Astrocyte (in vitro differentiated cells and primary cell): ENCODE data around the gene AFG1L. TPM values are rescaled to one million over a fixed set of nuclear protein-coding genes. Genes with fewer than 3 reads are reported as not detected.

Experiments
- DNase-seq: peaks from one replicate; pipeline ENCODE4 v3.0.0-alpha.2; 2010; ENCODE audit warnings: low read depth
- FAIRE-seq: peaks from 2 replicates; lab custom pipeline; 2011; peaks lifted over from hg19 to GRCh38; lab: Jason Lieb, UNC
- H2AFZ ChIP-seq: 2 replicates; pipeline ENCODE4 v1.6.0; 2012; ENCODE audit warnings: low read depth, low read length, inconsistent platforms
- H3K27ac ChIP-seq: 2 replicates; pipeline ENCODE4 v1.5.1; 2011; ENCODE audit warnings: low read depth, low read length, inconsistent platforms
- H3K27me3 ChIP-seq: 2 replicates; pipeline ENCODE4 v1.6.0; 2011; ENCODE audit warnings: low read length, inconsistent platforms; ENCODE audit not compliant: insufficient read depth
- H3K36me3 ChIP-seq: 2 replicates; pipeline ENCODE4 v1.5.1; 2011; ENCODE audit warnings: low read length, inconsistent platforms; ENCODE audit not compliant: insufficient read depth
- H3K4me1 ChIP-seq: 2 replicates; pipeline ENCODE4 v1.5.1; 2011; ENCODE audit warnings: low read length, inconsistent platforms; ENCODE audit not compliant: insufficient read depth
- H3K4me2 ChIP-seq: 2 replicates; pipeline ENCODE4 v1.6.0; 2012; ENCODE audit warnings: low read length, inconsistent platforms
- H3K4me3 ChIP-seq: 2 replicates; pipeline ENCODE4 v1.5.1; 2011; ENCODE audit warnings: low read depth, mild to moderate bottlenecking, low read length, inconsistent platforms; ENCODE audit not compliant: insufficient read depth
- H3K79me2 ChIP-seq: 2 replicates; pipeline ENCODE4 v1.6.0; 2012; ENCODE audit warnings: mild to moderate bottlenecking, low read length, inconsistent platforms; ENCODE audit not compliant: insufficient read depth
- H3K9ac ChIP-seq: 2 replicates; pipeline ENCODE4 v1.6.0; 2012; ENCODE audit warnings: mild to moderate bottlenecking, low read length, inconsistent platforms
- H3K9me3 ChIP-seq: 2 replicates; pipeline ENCODE4 v1.5.1; 2012; ENCODE audit warnings: low read depth, mild to moderate bottlenecking, low read length, inconsistent platforms; ENCODE audit not compliant: insufficient read depth
- H4K20me1 ChIP-seq: 2 replicates; pipeline ENCODE4 v1.6.0; 2012; ENCODE audit warnings: low read length, inconsistent platforms; ENCODE audit not compliant: insufficient read depth
- H3K27ac Mint-ChIP-seq: one replicate; pipeline ENCODE4 v1.8.0; 2021; ENCODE audit warnings: mild to moderate bottlenecking, mixed read lengths; ENCODE audit not compliant: unreplicated experiment
- H3K27me3 Mint-ChIP-seq: one replicate; pipeline ENCODE4 v1.8.0; 2021; ENCODE audit warnings: low read depth, mixed read lengths; ENCODE audit not compliant: unreplicated experiment
- H3K36me3 Mint-ChIP-seq: one replicate; pipeline ENCODE4 v1.8.0; 2021; ENCODE audit warnings: low read depth, mixed read lengths; ENCODE audit not compliant: unreplicated experiment
- H3K4me1 Mint-ChIP-seq: one replicate; pipeline ENCODE4 v1.8.0; 2021; ENCODE audit warnings: low read depth, mixed read lengths; ENCODE audit not compliant: unreplicated experiment
- H3K4me3 Mint-ChIP-seq: one replicate; pipeline ENCODE4 v1.8.0; 2021; ENCODE audit warnings: mild to moderate bottlenecking, moderate library complexity, mixed read lengths; ENCODE audit not compliant: unreplicated experiment
- H3K9me3 Mint-ChIP-seq: one replicate; pipeline ENCODE4 v1.8.0; 2021; ENCODE audit warnings: mild to moderate bottlenecking, mixed read lengths; ENCODE audit not compliant: unreplicated experiment
- EZH2 ChIP-seq: IDR thresholded peaks from 2 replicates; pipeline ENCODE4 v1.6.1; 2012; ENCODE audit warnings: mild to moderate bottlenecking, low read length, inconsistent platforms; ENCODE audit not compliant: insufficient read depth
- total RNA-seq: library from RNA; stranded (reverse); gene quantifications from 2 replicates; pipeline ENCODE4 v1.2.1, GENCODE V29; 2021
- TF ChIP-seq, protein P1 (sequence below): IDR thresholded peaks from 2 replicates; pipeline ENCODE4 v1.5.1; 2011; ENCODE audit warnings: low read depth, mild to moderate bottlenecking, inconsistent platforms, low read length, moderate library complexity; ENCODE audit not compliant: insufficient read depth

Gene AFG1L
- total RNA-seq, 1 donor from 2014 or later: 7.9 TPM

DNA sequence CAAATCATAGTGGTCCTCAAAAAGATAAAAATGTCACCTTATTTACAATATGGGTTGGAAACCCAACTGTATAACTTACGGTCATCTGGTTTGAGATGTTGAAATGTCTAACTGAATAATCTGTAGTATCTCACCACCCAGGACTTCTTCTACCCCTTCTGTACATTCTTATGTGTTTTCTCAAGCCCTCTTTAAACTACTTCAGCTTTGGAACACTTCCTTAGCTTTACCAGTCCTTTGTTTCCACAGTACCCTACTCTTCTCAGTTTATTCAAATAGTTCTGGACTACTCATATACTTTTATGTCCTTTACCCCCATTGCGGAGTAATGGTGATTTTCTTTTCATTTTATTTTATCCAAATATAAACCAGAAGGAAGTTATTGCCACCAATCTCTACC lies 137.3 kb downstream of the AFG1L start:
- no peaks in the 10 kb centered on the region for H3K9me3 ChIP-seq
- no peaks in the 10 kb centered on the region for H3K4me1 Mint-ChIP-seq
- no peak for FAIRE-seq

GRCh38 chr6:108432792-108433191 lies 137.9 kb downstream of the AFG1L start:
- Mint-ChIP-seq H3K27me3 (peaks cover 2% of the 10 kb centered on the region), H3K4me3 (no peak overlapping the region), H3K9me3 (no peaks in the 10 kb centered on the region), H3K36me3 (peaks cover 2% of the 10 kb centered on the region), H3K27ac (no peak overlapping the region), H3K4me1 (peaks cover 3% of the 10 kb centered on the region)
- H3K4me3 ChIP-seq: no peak overlapping the region
- no peak for TF ChIP-seq EZH2
- TF ChIP-seq, protein P1, sequence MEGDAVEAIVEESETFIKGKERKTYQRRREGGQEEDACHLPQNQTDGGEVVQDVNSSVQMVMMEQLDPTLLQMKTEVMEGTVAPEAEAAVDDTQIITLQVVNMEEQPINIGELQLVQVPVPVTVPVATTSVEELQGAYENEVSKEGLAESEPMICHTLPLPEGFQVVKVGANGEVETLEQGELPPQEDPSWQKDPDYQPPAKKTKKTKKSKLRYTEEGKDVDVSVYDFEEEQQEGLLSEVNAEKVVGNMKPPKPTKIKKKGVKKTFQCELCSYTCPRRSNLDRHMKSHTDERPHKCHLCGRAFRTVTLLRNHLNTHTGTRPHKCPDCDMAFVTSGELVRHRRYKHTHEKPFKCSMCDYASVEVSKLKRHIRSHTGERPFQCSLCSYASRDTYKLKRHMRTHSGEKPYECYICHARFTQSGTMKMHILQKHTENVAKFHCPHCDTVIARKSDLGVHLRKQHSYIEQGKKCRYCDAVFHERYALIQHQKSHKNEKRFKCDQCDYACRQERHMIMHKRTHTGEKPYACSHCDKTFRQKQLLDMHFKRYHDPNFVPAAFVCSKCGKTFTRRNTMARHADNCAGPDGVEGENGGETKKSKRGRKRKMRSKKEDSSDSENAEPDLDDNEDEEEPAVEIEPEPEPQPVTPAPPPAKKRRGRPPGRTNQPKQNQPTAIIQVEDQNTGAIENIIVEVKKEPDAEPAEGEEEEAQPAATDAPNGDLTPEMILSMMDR: no peak
- no peaks in the 10 kb centered on the region for H3K27me3 ChIP-seq
- H3K4me1 ChIP-seq: no peaks in the 10 kb centered on the region
- no peak for DNase-seq
- no peak overlapping the region for H3K27ac ChIP-seq
- H3K4me2 ChIP-seq: no peak overlapping the region
- H3K9me3 ChIP-seq: no peaks in the 10 kb centered on the region
- H2AFZ ChIP-seq: no peak overlapping the region
- FAIRE-seq: no peak
- no peaks in the 10 kb centered on the region for H4K20me1 ChIP-seq
- no peaks in the 10 kb centered on the region for H3K36me3 ChIP-seq
- no peaks in the 10 kb centered on the region for H3K79me2 ChIP-seq
- H3K9ac ChIP-seq: no peak overlapping the region

More for the DNA sequence above, 137.3 kb downstream of the AFG1L start:
- H3K27ac Mint-ChIP-seq: no peak overlapping the region
- H3K36me3 ChIP-seq: no peaks in the 10 kb centered on the region
- TF ChIP-seq, protein P1: no peak
- no peak for TF ChIP-seq EZH2
- DNase-seq: no peak
- no peaks in the 10 kb centered on the region for H3K79me2 ChIP-seq
- H3K4me3 ChIP-seq: no peak overlapping the region
- H4K20me1 ChIP-seq: no peaks in the 10 kb centered on the region
- H3K4me3 Mint-ChIP-seq: no peak overlapping the region
- peaks cover 2% of the 10 kb centered on the region for H3K27me3 Mint-ChIP-seq
- no peak overlapping the region for H3K27ac ChIP-seq
- H3K9me3 Mint-ChIP-seq: no peaks in the 10 kb centered on the region
- no peak overlapping the region for H3K4me2 ChIP-seq
- peaks cover 2% of the 10 kb centered on the region for H3K36me3 Mint-ChIP-seq
- H3K9ac ChIP-seq: no peak overlapping the region
- no peaks in the 10 kb centered on the region for H3K27me3 ChIP-seq
- H3K4me1 ChIP-seq: no peaks in the 10 kb centered on the region
- H2AFZ ChIP-seq: no peak overlapping the region

DNA sequence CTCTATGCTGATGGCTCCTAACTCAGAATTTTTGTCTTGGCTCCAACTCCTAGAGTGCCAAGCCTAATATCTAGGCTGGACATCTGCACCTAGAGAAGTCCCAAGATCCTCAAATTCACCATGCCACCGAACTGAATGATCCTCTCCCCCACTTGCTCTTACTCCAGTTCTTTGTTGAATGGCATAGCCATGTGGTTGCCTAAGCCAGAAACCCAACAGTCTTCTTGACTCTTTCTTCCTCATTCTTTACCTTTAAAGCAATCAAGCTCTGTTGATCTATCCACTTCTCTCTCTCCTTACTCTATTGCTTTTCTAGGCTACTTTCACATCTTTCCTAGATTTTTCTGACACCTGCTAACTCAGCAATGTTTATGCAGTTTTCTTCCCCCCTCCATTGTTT lies 139.4 kb downstream of the AFG1L start:
- no peak overlapping the region for H3K4me3 ChIP-seq
- no peaks in the 10 kb centered on the region for H3K9me3 Mint-ChIP-seq
- no peak overlapping the region for H3K27ac ChIP-seq
- H3K36me3 Mint-ChIP-seq: peaks cover 2% of the 10 kb centered on the region
- TF ChIP-seq EZH2: no peak
- TF ChIP-seq, protein P1: no peak
- H3K9ac ChIP-seq: no peak overlapping the region
- H3K4me2 ChIP-seq: no peak overlapping the region
- peaks cover 5% of the 10 kb centered on the region for H3K4me1 Mint-ChIP-seq
- DNase-seq: no peak
- no peak overlapping the region for H2AFZ ChIP-seq
- H3K4me3 Mint-ChIP-seq: no peak overlapping the region
- no peaks in the 10 kb centered on the region for H3K9me3 ChIP-seq
- no peak for FAIRE-seq
- H3K4me1 ChIP-seq: no peaks in the 10 kb centered on the region
- no peaks in the 10 kb centered on the region for H3K27me3 ChIP-seq
- H3K27ac Mint-ChIP-seq: no peak overlapping the region
- H4K20me1 ChIP-seq: no peaks in the 10 kb centered on the region
- peaks cover 2% of the 10 kb centered on the region for H3K27me3 Mint-ChIP-seq
- H3K36me3 ChIP-seq: no peaks in the 10 kb centered on the region
- H3K79me2 ChIP-seq: no peaks in the 10 kb centered on the region
